GM18507 (cell line): ENCODE measurements around the gene PRRC2C.

Experiments
- DNase-seq: peaks from one replicate; pipeline ENCODE4 v3.0.0; 2011; ENCODE audit warnings: low read depth; ENCODE audit not compliant: insufficient read length; ENCODE audit errors: extremely low spot score
- FAIRE-seq: peaks from 2 replicates; lab custom pipeline; 2011; peaks lifted over from hg19 to GRCh38; lab: Jason Lieb, UNC

The PRRC2C gene

GRCh38 chr1:171622152-171622462 lies 136.8 kb downstream of the PRRC2C start, which contains the start of gene MYOCOS:
MYOCOS (plus strand) TSS chr1:171622243; CDS start chr1:171623884, 1,641 bp downstream.
- no peak for FAIRE-seq
- DNase-seq, result no peak

- DNase-seq (no peak), FAIRE-seq (no peak)
These were observed 138.5 kb downstream of the PRRC2C start for GRCh38 chr1:171623651-171624331.

- DNase-seq, result no peak
- peak; percentile 18 for FAIRE-seq
These were observed 139.9 kb downstream of the PRRC2C start for GRCh38 chr1:171625225-171625624.

GRCh38 chr1:171627020-171627419 lies 141.7 kb downstream of the PRRC2C start:
- DNase-seq (no peak), FAIRE-seq (no peak)

- FAIRE-seq (no peak), DNase-seq (no peak)
These were observed 142.9 kb downstream of the PRRC2C start for GRCh38 chr1:171628225-171628624.

- FAIRE-seq (no peak), DNase-seq (no peak)
These were observed 150.3 kb downstream of the PRRC2C start for GRCh38 chr1:171635661-171636060.

- DNase-seq (no peak), FAIRE-seq (no peak)
These were observed 150.8 kb downstream of the PRRC2C start for GRCh38 chr1:171636141-171636540.

- FAIRE-seq, result no peak
- DNase-seq, result no peak
These were observed 152.7 kb downstream of the PRRC2C start for GRCh38 chr1:171637928-171638576.

- no peak for FAIRE-seq
These were observed 154.9 kb downstream of the PRRC2C start for GRCh38 chr1:171640225-171640624.

GRCh38 chr1:171641076-171641864 lies 155.9 kb downstream of the PRRC2C start:
- FAIRE-seq (no peak), DNase-seq (no peak)

More at GRCh38 chr1:171640225-171640624, 154.9 kb downstream of the PRRC2C start:
- no peak for DNase-seq

- FAIRE-seq (no peak), DNase-seq (no peak)
These were observed 156.9 kb downstream of the PRRC2C start for GRCh38 chr1:171642197-171642596.
